GM15510 (cell line): ENCODE data around the gene AKAP17A.

Experiments
- POLR2A ChIP-seq: IDR thresholded peaks from 3 replicates; pipeline ENCODE4 v1.6.1; 2011; ENCODE audit warnings: borderline replicate concordance; ENCODE audit not compliant: insufficient read length; ENCODE audit errors: extremely low read depth

AKAP17A gene

DNA sequence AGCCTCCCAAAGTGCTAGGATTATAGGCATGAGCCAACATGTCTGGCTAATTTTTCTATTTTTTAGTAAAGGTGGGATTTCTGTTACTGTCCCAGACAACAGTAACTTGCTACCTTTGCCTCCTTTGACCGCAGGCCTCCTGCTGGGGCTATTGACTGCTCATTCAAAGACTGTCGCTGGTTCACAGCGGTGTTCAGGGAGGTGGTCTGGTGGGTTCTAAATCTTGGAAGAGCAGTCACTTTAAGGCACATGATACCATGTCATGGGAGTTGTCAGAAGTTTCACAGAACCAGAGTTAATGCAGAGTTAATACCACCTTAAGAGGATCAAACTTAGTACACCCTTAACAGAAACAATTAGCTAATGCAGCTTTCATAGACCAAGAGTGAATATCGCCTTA is 27.3 kb downstream of the AKAP17A start:
- TF ChIP-seq POLR2A, result no peak

DNA sequence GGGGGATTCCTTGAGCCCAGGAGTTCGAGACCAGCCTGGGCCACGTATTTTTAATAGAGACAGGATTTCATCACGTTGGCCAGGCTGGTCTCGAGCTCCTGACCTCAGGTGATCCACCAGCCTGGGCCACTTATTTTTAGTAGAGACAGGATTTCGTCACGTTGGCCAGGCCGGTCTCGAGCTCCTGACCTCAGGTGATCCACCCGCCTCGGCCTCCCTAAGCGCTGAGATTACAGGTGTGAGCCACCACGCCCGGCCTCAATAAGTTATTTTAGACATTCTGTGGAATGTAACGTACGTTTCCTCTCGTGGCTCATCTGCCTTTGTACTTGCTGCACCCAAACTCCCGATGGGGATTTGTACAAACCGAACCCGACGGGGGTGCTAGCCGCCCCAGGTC is 32.3 kb downstream of the AKAP17A start:
- TF ChIP-seq POLR2A, result no peak

DNA sequence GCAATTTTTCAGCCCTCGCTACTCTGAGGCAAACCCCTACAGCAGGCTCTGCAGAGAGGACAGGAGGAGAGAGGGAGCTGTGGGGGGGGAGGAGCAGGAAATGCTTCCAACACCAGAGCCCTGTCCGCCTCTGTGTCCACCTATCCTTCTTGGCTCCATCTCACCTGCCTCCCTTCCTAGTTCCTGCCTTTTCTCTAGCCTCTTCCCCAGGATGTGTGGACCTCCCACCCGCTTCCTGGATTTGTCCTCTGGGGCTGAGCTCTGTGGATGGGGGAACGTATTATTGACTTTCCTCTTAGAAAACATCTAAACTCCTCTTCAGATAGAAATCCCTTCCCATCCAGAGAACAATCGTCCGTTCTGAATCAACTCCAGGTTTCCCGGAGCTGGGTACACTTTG is 37.8 kb downstream of the AKAP17A start:
- no peak for TF ChIP-seq POLR2A

DNA sequence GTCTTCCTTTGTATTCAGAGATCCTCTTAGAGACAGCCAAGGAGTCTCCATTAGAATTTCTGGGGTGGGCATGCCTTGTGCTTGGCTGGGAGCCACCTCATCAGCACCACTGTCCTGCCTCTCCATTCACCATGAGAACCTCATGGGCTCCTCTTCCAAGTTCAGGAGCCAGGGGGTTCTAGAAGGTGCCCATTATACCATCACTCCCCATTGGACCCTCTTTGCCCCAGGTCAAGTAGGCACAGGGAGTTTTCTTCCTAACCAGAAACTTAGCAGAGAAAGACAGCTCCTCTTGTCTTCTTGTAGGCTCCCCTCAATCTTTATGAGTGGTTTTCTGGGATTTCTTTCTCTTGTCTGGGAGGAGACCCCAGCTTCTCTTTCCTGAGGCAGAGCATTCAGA is 54.6 kb downstream of the AKAP17A start:
- TF ChIP-seq POLR2A, result no peak

DNA sequence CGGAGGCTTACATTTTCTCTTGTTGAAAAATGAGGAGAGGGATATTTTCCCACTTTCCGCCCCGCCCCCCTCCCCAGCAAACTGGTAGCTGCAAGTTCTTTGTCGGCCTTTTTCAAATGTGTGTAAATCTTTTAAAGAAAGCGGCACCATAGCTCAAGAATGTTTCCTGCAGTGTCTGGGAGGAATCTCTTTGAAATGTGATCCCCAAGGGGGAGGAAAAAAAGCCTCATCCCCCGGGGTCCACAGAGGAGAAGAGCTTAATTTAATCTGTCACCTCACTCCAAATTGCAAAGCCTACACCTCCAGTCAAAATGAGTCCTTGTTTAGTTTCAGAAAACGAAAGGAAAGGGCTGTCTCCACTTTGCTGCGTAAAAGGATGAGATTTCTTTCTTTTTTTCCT is 58.2 kb downstream of the AKAP17A start:
- TF ChIP-seq POLR2A, result no peak
